HG03064 (cell line): Measurements from ENCODE around the gene WNT7A.
"Not testable (repeated sequence)": the region's sequence is repeated elsewhere in the genome, so short reads cannot be mapped to it uniquely, and the experiment has no call there.

ENCODE experiments used
- ATAC-seq: cut with Tn5 transposase; IDR thresholded peaks from one replicate; pipeline ENCODE4 v1.9.1; 2021; ENCODE audit warnings: low read depth; ENCODE audit not compliant: unreplicated experiment

Gene WNT7A

DNA sequence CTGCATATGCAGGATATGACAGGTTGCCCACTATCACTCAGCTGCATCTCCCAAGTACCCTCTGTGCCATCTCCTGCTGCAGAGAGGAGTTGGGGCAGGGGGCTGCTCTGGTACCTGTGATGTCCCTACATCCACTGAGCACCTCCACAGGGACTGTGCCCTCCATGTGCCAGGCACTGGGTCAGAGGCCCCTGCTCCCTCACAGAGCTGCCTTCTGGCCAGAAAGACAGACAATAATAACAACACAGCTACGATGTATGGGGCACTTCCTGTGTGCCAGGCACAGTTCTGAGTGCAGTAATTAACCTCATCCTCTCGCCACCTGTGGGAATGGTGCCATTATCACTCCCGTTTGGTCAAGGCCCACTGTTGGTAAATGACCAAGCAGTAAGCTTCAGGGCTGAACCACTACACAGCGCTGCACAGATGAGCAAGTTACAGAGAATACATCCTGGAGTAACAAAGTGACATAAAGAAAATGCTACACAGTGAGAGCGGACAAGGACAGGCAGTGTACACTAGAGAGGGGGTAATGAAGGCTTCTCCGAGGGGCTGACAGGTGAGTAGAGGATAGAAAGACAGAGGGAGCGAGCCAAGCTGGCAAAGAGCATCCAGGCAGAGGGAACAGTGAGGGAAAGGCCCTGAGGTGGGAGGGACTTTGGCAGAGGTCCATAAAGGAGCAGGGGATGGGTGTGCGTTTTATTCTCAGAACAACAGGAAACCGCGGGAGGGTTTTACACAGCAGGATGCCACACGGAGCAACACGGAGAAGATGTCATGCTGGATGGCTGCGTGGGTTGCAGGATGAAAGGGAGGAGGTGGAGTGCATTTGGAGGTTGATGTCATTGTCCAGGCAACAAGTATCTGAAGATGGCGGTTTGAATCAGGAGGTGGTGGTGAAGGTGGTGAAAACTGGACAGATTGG lies 13.6 kb downstream of the WNT7A start:
- ATAC-seq: no peak

DNA sequence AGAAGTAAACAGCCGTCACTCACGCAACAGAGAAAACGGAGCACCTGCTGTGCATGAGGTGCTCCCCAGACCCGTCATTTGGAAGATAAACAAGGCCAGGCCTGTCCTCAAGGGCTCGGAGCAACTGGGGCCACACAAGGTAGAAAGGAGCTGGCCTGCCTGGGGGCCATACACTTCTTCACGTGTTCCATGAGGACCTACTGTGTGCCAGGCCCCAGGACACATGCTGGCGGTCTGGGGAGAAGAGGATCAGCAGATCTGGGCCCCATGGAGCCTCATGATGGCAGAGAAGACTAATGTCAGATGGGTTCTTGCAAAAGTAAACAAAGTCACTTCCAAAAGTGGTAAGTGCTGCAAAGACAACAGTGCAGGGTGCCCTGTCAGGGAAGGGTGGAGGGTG lies 14.3 kb downstream of the WNT7A start:
- ATAC-seq: no peak

DNA sequence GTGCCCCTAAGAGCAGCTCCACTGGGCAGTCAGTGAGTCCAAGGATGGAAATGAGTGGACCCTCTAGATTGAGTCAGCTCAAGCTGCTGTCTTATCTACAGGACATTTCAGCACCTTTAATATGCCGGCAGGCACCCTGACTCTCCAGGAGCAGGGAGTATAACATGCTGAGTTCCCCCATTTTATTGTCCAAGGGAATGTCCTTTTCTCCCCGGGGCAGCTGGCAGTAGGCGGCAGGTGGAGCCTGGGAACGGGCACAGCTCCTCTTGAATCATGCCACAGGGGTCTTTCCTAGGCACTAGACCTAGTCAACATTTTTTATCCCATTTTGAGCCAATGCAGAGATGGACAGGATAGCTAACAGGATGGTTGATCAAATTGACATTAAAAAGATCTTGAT lies 14.8 kb downstream of the WNT7A start:
- no peak for ATAC-seq

DNA sequence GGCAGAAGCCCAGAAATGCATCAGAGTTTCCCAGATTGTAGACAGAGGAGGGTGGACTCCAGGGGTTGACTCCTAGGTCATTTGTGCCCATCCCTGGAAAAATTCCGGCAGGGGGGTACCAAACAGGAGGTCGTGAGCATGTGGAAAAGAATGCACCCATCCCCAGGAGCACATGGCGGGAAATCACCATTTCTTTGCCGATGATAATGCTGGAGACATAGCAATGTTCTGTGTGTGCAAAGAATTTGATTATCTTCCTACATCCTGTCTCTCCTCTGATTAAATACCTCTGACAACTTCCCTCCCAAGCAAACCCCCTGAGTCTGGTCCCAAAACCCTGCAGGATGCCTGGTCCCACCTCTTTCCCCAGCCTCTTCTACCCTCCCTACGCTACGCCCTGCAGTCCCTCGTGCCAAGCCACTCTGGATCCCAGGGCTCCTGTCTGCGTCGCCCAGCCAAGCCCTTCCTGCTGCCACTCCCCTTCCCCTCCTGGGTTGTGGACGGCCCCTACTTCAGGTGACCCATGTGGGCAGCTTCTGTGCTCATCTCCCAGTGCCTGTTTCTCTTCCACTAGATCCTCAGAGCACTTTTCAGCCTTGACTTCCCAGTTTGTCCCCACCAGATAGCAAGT lies 15.8 kb downstream of the WNT7A start:
- no peak for ATAC-seq

DNA sequence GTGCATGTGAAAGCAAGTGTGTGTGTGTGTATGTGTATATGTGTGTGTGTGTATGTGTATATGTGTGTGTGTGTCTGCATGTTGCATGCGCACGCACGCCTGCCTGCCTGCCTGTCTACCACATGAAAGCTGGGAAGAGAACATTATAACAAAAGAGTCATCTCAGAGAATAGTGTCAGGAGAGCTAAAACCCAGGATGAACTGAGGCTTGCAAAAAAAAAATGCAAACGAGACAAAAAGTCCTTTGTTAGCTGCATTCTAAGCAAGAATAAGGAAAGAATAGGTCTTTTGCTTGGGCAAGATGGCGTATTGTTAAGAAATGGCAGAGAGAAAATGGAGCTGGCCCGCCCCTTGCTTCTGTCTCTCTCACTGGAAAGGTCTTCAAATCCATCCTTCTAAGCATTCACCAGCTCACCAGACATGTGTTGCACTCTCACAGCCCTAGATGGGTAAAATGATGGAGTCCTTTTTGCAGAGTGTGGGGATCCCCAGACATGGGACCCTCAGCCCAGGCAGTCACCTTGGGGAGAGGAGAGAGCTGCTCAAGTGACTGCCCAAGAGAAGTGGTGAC lies 16.4 kb downstream of the WNT7A start:
- ATAC-seq: no peak

DNA sequence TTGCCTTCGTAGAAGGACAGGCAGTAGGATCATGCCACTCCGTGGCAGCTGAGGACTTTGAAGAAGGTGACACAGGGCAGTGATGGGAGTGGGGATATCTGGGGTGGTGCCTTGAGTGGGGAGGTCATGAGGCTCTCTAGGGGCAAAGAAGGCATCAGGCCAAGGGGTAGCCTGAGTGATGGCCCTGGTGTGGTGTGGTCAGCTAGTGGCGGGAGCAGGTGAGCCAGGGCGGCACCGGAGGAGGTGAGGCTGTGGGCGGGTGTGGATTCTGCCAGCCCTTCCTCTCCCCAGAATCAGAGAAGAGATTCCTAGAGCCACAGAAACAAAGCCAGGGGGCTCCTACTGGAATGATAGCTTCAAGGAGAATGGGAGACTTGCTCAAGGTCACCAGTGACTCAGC lies 18.4 kb downstream of the WNT7A start:
- ATAC-seq: no peak

DNA sequence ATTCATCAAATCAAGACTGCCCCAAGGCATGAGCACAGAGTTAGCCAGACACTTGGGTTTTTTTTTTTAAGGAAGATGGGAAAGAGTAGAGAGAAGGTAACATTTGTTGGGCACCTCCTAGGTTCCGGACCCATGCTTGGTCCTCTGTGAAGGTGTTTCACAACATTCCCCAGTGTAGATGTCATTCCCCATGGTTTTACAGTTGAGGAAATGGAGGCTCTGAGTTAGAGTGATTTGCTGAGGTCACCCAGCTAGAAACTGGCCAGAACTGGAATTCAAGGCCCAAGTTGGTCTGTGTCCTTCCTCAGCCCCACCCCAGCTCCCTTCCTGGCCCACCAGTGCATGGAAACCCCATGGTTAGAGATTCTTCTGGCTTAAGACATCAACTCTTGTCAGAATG lies 19.9 kb downstream of the WNT7A start:
- no peak for ATAC-seq

DNA sequence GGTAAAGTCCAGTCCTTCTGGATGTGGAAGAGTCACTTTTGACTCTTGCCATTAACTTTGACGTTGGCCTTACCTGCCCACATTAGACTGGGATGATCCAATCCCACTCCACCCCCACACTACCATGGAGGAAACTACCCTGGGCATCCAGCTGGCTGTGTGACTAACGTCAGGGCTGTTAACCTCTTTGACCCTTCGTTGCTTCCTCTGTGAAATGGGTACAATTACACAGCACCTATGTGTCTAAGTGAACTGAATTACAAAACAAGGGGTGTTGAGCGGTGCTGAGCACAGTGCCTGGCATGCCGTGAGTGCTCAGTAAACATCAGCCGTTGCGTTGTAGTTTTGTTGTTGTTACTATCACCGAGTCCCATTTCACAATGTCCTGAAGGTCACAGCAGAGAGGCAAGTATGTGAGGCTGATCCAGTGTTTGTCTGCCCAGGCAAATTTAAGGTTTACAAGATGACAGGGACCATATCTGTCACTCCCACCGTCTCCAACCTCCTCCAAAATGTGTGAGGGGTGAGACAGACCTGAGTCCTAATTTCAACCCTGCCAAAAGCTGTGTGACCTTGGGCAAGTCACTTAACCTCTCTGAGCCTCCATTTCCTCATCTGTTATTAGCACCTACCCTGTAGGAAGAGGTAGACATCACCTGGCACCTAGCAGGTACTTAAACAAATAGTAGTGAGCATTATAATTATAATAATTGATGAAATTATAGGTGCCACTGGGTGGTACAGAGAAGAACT lies 20.9 kb downstream of the WNT7A start:
- no peak for ATAC-seq

DNA sequence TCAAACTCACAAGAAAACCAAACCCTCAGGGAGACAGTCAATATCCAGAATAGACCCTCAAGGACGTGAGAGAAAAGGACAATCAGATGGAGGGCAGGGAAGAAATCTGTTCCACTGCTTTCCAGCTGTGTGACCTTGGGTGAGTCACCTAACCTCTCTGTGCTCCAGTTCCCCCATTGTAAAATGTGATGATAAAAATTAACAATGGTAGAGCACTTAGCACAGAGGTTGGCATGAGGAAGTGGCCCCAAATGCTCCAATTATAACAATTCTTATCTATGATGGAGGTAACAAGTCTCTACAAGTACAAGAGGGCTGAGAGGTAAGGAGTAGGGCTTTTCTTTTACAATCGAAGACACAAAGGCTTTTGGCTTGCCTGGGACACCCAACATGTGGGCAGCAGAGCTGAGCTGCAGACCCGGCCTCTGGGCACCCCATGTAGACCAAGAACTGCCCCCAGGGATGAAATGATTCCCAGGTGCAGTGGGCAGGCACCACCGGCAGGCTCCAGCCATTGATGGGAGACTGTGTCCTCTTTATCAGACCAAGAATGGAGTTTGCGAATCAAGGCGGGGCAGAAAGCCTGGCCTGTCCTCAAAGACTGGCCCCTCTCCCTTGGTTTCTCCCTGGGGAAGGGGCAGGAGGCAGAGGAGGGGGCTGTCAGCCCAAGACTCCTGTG lies 22.0 kb downstream of the WNT7A start:
- no peak for ATAC-seq

DNA sequence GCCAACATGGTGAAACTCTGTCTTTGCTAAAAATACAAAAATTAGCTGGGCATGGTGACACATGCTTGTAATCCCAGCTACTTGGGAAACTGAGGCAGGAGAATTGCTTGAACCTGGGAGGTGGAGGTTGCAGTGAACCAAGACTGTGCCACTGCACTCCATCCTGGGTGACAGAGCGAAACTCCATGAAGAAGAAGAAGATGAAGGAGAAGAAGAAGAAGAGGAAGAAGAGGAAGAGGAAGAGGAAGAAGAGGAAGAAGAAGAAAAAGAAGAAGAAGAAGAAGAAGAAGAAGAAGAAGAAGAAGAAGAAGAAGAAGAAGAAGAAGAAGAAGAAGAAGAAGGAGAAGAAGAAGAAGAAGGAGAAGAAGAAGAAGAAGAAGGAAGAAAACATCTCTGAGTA lies 23.2 kb downstream of the WNT7A start:
- ATAC-seq: not testable (repeated sequence)

DNA sequence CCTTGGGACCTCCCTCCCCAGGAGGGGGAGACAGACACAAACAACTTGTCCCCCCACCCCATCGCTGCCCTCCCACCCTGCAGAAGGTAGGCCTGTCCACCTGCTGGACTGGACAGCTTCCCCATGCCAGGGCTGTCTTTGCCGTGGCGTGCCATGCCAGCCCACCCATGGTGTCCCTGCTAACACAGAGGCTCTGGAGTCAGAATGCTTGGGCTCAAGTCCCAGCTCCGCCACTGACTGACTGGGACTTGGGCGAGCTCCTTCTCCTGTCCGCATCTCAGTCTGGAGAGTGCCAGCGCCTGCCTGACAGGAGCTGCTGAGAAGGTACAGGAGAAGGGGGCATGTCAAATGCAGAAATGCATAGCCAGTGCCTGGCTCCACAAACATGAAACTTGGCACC lies 23.9 kb downstream of the WNT7A start:
- ATAC-seq: no peak

DNA sequence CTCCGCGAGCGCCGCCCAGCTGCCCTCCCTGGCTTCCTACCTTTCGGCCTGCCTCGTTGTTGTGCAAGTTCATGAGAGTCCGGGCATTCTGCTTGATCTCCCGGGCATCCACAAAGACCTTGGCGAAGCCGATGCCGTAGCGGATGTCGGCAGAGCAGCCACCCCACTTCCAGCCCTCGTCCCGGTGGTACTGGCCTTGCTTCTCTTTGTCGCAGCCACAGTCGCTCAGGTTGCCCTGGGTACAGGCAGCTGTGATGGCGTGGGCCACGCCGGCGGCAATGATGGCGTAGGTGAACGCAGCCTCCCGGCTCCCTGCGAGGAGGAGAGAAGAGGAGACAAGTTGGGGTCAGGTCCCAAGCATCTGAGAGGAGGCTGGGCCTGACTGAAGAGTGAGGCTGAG lies 25.4 kb downstream of the WNT7A start:
- ATAC-seq: no peak

DNA sequence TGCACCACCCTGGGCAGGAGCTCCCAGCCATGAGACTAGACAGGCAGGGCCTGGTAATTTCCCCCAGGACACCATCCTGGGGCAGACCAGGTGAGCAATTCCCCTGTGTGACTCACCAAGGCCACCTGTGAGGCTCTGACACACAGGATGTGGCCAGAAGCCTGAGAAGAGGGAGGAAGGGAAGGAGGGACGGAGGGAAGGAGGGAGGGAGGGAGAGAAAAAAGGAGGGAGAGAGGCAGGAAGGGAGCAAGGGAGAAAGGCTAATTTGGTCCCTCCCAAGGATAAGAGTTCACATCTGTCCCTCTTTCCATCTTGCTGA lies 25.9 kb downstream of the WNT7A start:
- no peak for ATAC-seq

DNA sequence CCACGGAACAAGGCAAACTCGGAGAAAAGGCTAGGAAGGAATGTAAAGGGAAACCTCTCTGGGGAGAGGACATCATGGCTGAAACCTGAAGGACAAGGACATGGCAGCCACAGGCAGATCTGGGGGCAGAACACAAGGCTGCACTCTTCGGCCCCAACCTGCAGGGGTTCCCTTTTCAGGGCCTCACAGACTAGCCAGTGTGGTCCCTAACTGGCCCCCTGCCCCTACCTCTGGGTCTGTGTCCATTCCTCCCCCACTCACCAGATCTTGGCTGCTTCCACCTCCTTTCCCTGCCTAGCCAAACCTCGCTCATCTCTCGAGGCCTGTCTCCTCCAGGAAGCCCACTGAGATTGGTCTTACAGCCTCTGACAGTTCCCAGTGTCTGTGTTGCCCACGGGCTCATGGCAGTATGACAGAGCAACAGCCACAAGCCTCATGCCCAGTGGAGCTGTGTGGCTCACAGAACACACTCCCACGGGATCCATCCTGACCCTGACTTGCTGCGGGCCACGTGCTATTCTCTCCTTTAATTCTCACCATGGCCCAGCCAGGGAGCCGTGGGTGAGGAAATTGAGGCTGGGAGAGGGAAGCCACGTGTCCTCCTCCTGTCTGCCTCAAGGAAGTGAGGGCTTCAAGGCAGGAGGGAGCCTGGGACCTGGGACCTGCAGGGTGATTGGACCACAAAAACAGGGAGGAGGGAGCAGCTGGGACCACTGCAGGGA lies 26.5 kb downstream of the WNT7A start:
- no peak for ATAC-seq

DNA sequence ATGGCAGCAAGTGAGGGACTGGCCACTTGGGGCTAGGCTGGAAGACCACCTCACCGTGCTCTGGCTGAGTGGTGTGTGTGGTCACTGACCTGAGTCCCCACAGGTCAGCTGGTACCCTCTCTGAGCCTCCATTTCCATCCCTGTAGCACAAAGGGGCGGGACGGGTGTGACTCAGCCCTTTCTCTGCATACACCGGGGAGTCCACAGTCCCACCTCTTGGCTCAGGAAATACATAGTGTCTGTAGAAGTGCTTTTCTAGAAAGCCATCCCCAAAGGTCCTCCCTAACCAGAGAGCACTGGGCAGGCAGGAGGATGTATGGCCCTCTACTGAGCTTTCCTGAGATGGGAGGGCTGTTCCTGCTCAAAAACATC lies 27.2 kb downstream of the WNT7A start:
- no peak for ATAC-seq

DNA sequence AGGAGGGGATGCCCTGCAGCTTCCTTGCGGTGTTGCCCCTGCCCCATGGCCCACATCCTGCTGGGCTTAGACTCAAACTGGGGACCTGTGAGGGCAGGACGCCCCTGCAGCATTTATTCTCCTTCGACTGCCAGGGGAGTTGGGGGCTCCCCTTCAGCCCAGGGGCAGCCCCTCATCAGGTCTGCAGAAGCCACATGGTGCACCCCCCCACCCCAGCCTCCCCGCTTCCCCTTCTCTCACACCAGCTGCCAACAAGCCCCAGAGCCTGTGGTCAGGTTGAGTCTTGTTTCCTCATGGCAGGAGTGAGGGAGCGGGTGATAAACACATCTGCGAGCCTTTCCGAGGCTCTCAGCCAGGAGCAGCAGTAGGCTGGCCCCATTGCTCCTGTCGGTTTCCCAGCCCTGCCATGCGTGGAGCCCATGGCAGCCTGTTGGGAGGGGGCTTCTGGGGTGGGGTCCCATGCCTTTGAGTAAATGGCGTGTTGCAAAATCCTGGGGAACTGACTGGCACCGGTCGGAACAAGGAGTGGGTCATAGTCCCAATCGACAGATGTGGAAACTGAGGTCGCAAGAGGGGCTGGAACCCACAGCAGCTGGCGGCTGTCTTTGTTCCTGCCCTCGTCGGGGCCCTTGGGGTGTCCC lies 27.8 kb downstream of the WNT7A start:
- no peak for ATAC-seq

DNA sequence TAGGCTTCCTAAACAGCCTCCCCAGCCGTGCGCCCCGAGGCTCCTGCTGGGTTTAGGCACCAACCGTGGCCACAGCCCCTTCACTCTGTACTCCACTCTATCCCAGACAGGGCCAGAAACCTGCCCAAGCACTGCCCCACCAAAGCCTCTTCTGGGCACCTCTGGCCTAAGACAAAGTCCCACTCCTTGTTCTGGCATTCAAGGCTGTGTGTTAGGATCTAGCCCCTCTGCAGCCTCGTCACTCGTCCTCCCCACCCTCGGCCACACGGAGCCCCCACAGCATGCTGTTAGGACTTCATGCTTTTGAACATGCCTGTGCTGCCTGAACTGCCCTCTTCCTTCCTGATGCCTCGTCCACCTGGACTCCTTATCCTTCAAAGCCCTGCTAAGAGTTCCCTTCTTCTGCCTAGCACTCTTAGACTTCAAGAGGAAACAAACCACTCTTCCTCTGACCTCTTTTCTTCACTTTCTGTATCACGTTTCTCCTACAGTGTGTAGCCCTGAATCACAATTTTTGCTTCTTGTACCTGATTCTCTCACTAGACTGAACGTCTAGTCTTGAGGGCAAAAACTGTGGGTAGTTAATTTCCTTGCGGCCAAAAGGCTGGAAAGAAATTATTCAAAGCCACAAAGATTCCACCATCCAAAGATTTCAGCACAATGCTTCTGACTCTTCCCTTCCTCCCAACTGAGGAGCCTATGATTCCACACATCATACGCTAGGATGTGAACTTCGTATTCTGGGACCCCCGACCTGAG lies 28.6 kb downstream of the WNT7A start:
- ATAC-seq: no peak

DNA sequence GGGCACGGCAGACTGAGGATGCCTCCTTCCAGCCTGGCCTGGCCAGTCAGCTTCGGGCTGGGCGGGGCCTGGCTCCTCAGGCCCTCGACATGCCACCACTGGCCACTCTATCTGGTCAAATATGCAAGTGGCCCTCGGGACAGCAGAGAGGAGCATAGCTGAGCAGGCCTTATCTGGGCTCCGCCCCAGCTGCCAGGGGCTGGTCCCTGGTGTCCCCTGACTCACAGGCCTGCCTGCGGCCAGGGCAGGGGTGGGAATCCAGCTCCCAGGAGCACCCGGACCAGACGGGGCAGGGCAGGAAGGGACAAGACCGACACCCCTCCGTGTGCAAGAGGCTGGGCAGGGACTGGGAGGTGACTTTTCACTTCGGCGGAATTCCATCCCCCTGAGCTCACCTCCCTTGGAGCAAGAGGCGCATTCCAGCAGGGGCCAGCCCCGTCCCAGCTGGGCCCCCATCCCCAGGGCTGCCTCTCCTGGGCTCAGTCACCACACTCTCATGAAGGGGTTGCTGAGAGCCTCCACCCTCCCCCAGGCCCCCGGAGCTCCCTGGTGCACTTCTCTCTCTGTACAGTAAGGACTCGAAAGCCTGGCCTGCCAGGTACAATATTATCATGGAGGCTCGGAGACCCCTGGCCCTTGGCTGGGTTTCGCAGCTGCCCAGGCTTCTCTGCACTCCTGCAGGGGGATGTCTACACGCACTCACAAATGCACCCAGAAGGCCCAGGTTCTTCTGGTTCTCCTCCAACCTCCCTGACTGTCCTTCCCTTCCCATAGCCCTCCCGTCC lies 29.5 kb downstream of the WNT7A start:
- ATAC-seq: no peak
